Left lung (tissue), 10 donors: ENCODE results near the gene ACTRT2. TPM values are rescaled to one million over a fixed set of nuclear protein-coding genes. Genes with fewer than 3 reads are reported as not detected.

Experiments
- ATAC-seq: fragments of 200-7000 bp; cut with Tn5 transposase; one replicate; pipeline ENCODE4 v1.9.1; 2020; ENCODE audit warnings: moderate library complexity
- DNase-seq, 4 donors: peaks; one replicate each; pipeline ENCODE4 v3.0.0-alpha.2; 2013 to 2020
- H3K27ac ChIP-seq, 2 donors: fragments of 200-600 bp; sonication (generic) in 1 of 2; one replicate each; pipeline versions ENCODE4 v1.5.0 to v1.8.0; 2020 to 2021
- H3K27me3 ChIP-seq, 2 donors: fragments of 200-600 bp; sonication (generic) in 1 of 2; one replicate each; pipeline versions ENCODE4 v1.5.0 to v1.8.0; 2020 to 2021
- H3K36me3 ChIP-seq, 2 donors: fragments of 200-600 bp; sonication (generic) in 1 of 2; one replicate each; pipeline versions ENCODE4 v1.5.0 to v1.8.0; 2020 to 2021
- H3K4me1 ChIP-seq, 2 donors: fragments of 200-600 bp; one replicate each; pipeline ENCODE4 v1.8.0; 2021
- H3K4me3 ChIP-seq, 2 donors: fragments of 200-600 bp; sonication (generic) in 1 of 2; one replicate each; pipeline versions ENCODE4 v1.5.0 to v1.8.0; 2020 to 2021; ENCODE audit warnings: mild to moderate bottlenecking in 1 of 2
- H3K9me3 ChIP-seq, 2 donors: fragments of 200-600 bp; sonication (generic) in 1 of 2; one replicate each; pipeline versions ENCODE4 v1.5.0 to v1.8.0; 2020 to 2021
- CTCF ChIP-seq, 2 donors: fragments of 200-600 bp; sonication (generic) in 1 of 2; IDR thresholded peaks; one replicate each; pipeline versions ENCODE4 v1.5.0 to v1.8.0; 2021; ENCODE audit warnings: antibody characterized with exemption in 2 of 2
- intact Hi-C, 2 donors: fragments of 100-400 bp; cut with DNase I; formaldehyde crosslinking; loops; one replicate each; pipeline versions ENCODE4 v1.11.2 to v1.14.2; 2022
- polyA plus RNA-seq, 6 donors: library from polyadenylated mRNA; unstranded; fragments of 120-200 nt; gene quantifications; one replicate each; pipeline ENCODE4 v1.2.1, GENCODE V29; 2013; ENCODE audit not compliant: insufficient read length in 6 of 6
- total RNA-seq, 2 donors: library from RNA; stranded (reverse); fragmentation: NEBNext Ultra II Directional; extraction: Animal tissue kit (Norgen Biotek cat#: 25700); gene quantifications; one replicate each; pipeline ENCODE4 v1.2.1, GENCODE V29; 2021
- donor health status: DM: no; HTN: yes; CAD: no.
- donor health status: DM: no; HTN: no; CAD: no.

The ACTRT2 gene
- total and polyA plus RNA-seq, 8 donors = not detected

- Histone ChIP-seq H3K9me3 (no peaks in the 10 kb centered on the region), H3K36me3 (no peaks in the 10 kb centered on the region), H3K27ac (no peak overlapping the region), H3K4me1 (no peaks in the 10 kb centered on the region), H3K4me3 (no peak overlapping the region), H3K27me3 (peaks cover 6 to 26% of the 10 kb centered on the region in 2 donors)
- intact Hi-C loops = no loop called here
- ATAC-seq = no peak
- TF ChIP-seq CTCF (IDR thresholded peaks at IDR 0.05) = no peak
- DNase-seq = peak in 1 of 4 donors; percentile 9
These were observed 3.3 kb downstream of the ACTRT2 start for GRCh38 chr1:3024588-3024987.

GRCh38 chr1:3026124-3026523 lies 4.9 kb downstream of the ACTRT2 start:
- no peaks in the 10 kb centered on the region for H3K36me3 ChIP-seq
- DNase-seq = no peak
- no peaks in the 10 kb centered on the region for H3K9me3 ChIP-seq
- no peak overlapping the region for H3K27ac ChIP-seq
- no peak for ATAC-seq
- no peak overlapping the region for H3K4me3 ChIP-seq
- H3K4me1 ChIP-seq = no peaks in the 10 kb centered on the region
- H3K27me3 ChIP-seq = peaks cover 6 to 42% of the 10 kb centered on the region in 2 donors
- intact Hi-C loops = no loop called here
- no peak for TF ChIP-seq CTCF (IDR thresholded peaks at IDR 0.05)

GRCh38 chr1:3026581-3027391 lies 5.5 kb downstream of the ACTRT2 start:
- no peak for DNase-seq
- Histone ChIP-seq H3K36me3 (no peaks in the 10 kb centered on the region), H3K4me1 (no peaks in the 10 kb centered on the region), H3K27me3 (peaks cover 6 to 48% of the 10 kb centered on the region in 2 donors), H3K4me3 (no peak overlapping the region), H3K27ac (no peak overlapping the region), H3K9me3 (no peaks in the 10 kb centered on the region)
- intact Hi-C loops = no loop called here
- TF ChIP-seq CTCF (IDR thresholded peaks at IDR 0.05) = no peak
- ATAC-seq = no peak

- ATAC-seq (no peak), DNase-seq (peak in 1 of 4 donors; percentile 22)
- intact Hi-C loops = no loop called here
- Histone ChIP-seq H3K27ac (no peak overlapping the region), H3K4me3 (no peak overlapping the region), H3K36me3 (no peaks in the 10 kb centered on the region), H3K27me3 (peaks cover 6 to 58% of the 10 kb centered on the region in 2 donors), H3K4me1 (no peaks in the 10 kb centered on the region), H3K9me3 (no peaks in the 10 kb centered on the region)
- TF ChIP-seq CTCF (IDR thresholded peaks at IDR 0.05) = no peak
These were observed 6.5 kb downstream of the ACTRT2 start for GRCh38 chr1:3027611-3028371.
